ENCODE measurements around the gene WDR7.

Gene WDR7

DNA sequence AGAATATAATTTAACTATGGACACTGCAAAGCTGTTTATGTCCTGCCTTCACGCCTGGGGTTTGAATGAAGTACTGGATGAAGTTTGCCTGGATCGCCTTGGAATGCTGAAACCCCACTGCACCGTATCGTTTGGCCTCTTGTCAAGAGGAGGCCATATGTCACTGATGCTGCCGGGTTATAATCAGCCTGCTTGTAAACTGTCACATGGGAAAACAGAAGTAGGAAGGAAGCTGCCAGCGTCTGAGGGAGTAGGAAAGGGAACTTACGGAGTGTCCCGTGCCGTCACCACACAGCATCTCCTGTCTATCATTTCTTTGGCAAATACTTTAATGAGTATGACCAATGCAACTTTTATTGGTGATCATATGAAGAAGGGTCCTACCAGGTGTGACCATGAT lies 105.8 kb downstream of the WDR7 start:
- H3K23ac ChIP-seq (ENCODE audit: low read length in 2 of 2): no peak overlapping the region
- H4K8ac ChIP-seq (ENCODE audit: low read length): no peak overlapping the region
- H3K79me1 ChIP-seq (replicated peaks; ENCODE audit: low read length, poor library complexity, severe bottlenecking): peaks cover 3% of the 10 kb centered on the region
- no peak overlapping the region for H3K4ac ChIP-seq (ENCODE audit: low read depth in 1 of 2, low read length in 2 of 2)
- H3K27ac ChIP-seq (ENCODE audit: low read length, poor library complexity, severe bottlenecking): no peak overlapping the region
- no peak overlapping the region for H4K91ac ChIP-seq (ENCODE audit: low read length)
- H2BK12ac ChIP-seq (ENCODE audit: low read length in 2 of 2): no peak overlapping the region
- H3K4me2 ChIP-seq (ENCODE audit: low read length, poor library complexity, severe bottlenecking): no peak overlapping the region
- H3K9me3 ChIP-seq (ENCODE audit: control insufficient read depth, low read length): no peaks in the 10 kb centered on the region
- no peak overlapping the region for H2AFZ ChIP-seq (ENCODE audit: low read depth, low read length)
- no peak overlapping the region for H2BK5ac ChIP-seq (ENCODE audit: low read depth, low read length, poor library complexity, severe bottlenecking)
- H2AK5ac ChIP-seq (ENCODE audit: low read length, severe bottlenecking): no peak overlapping the region
- no peak for DNase-seq
- no peak overlapping the region for H3K14ac ChIP-seq (ENCODE audit: low read length in 2 of 2)
- H2BK15ac ChIP-seq (ENCODE audit: low read depth, poor library complexity, severe bottlenecking): no peak overlapping the region
- H2BK120ac ChIP-seq (ENCODE audit: low read depth, low read length): no peak overlapping the region
- no peak overlapping the region for H3K4me3 ChIP-seq (ENCODE audit: insufficient read depth in 1 of 2, low read depth in 1 of 2, low read length in 2 of 2)
- WGBS: 60% methylated on average over 6 of the region's 9 CpGs
- no peaks in the 10 kb centered on the region for H3K4me1 ChIP-seq (ENCODE audit: control insufficient read depth, insufficient read depth, low read depth, low read length)
- no peak overlapping the region for H3K9ac ChIP-seq (ENCODE audit: low read length)
- H3K27me3 ChIP-seq (ENCODE audit: control insufficient read depth in 1 of 2, insufficient read depth in 1 of 2, low read length in 2 of 2): no peaks in the 10 kb centered on the region
- no peak overlapping the region for H3K18ac ChIP-seq (ENCODE audit: low read depth in 1 of 2, low read length in 2 of 2)
- peaks cover 3 to 19% of the 10 kb centered on the region in 2 experiments for H3K36me3 ChIP-seq (ENCODE audit: control insufficient read depth in 1 of 2, insufficient read depth in 2 of 2, low read depth in 1 of 2, low read length in 2 of 2)

GRCh38 chr18:56770097-56770496 lies 118.9 kb downstream of the WDR7 start:
- Histone ChIP-seq H2BK12ac (ENCODE audit: low read length in 2 of 2) (no peak overlapping the region), H3K4me2 (ENCODE audit: low read length, poor library complexity, severe bottlenecking) (no peak overlapping the region), H2BK120ac (ENCODE audit: low read depth, low read length) (no peak overlapping the region), H2BK5ac (ENCODE audit: low read depth, low read length, poor library complexity, severe bottlenecking) (no peak overlapping the region), H3K23ac (ENCODE audit: low read length in 2 of 2) (no peak overlapping the region), H3K9ac (ENCODE audit: low read length) (no peak overlapping the region), H2BK15ac (ENCODE audit: low read depth, poor library complexity, severe bottlenecking) (no peak overlapping the region), H4K8ac (ENCODE audit: low read length) (no peak overlapping the region), H3K79me1 (replicated peaks; ENCODE audit: low read length, poor library complexity, severe bottlenecking) (peaks cover 2% of the 10 kb centered on the region), H3K4me1 (ENCODE audit: control insufficient read depth, insufficient read depth, low read depth, low read length) (no peaks in the 10 kb centered on the region), H3K18ac (ENCODE audit: low read depth in 1 of 2, low read length in 2 of 2) (no peak overlapping the region), H3K9me3 (ENCODE audit: control insufficient read depth, low read length) (no peaks in the 10 kb centered on the region), H2AK5ac (ENCODE audit: low read length, severe bottlenecking) (no peak overlapping the region), H4K91ac (ENCODE audit: low read length) (no peak overlapping the region), H3K14ac (ENCODE audit: low read length in 2 of 2) (no peak overlapping the region), H3K4me3 (ENCODE audit: insufficient read depth in 1 of 2, low read depth in 1 of 2, low read length in 2 of 2) (no peak overlapping the region), H3K27ac (ENCODE audit: low read length, poor library complexity, severe bottlenecking) (no peak overlapping the region), H3K27me3 (ENCODE audit: control insufficient read depth in 1 of 2, insufficient read depth in 1 of 2, low read length in 2 of 2) (no peaks in the 10 kb centered on the region), H3K4ac (ENCODE audit: low read depth in 1 of 2, low read length in 2 of 2) (no peak overlapping the region), H2AFZ (ENCODE audit: low read depth, low read length) (no peak overlapping the region), H3K36me3 (ENCODE audit: control insufficient read depth in 1 of 2, insufficient read depth in 2 of 2, low read depth in 1 of 2, low read length in 2 of 2) (no peaks in the 10 kb centered on the region)
- 67% methylated on average over 1 of the region's 3 CpGs for WGBS
- no peak for DNase-seq

- Histone ChIP-seq H3K4me3 (ENCODE audit: insufficient read depth in 1 of 2, low read depth in 1 of 2, low read length in 2 of 2) (no peak overlapping the region), H2AK5ac (ENCODE audit: low read length, severe bottlenecking) (no peak overlapping the region), H2BK12ac (ENCODE audit: low read length in 2 of 2) (no peak overlapping the region), H3K27me3 (ENCODE audit: control insufficient read depth in 1 of 2, insufficient read depth in 1 of 2, low read length in 2 of 2) (no peaks in the 10 kb centered on the region), H3K18ac (ENCODE audit: low read depth in 1 of 2, low read length in 2 of 2) (no peak overlapping the region), H3K4me2 (ENCODE audit: low read length, poor library complexity, severe bottlenecking) (no peak overlapping the region), H3K27ac (ENCODE audit: low read length, poor library complexity, severe bottlenecking) (no peak overlapping the region), H3K14ac (ENCODE audit: low read length in 2 of 2) (no peak overlapping the region), H3K9ac (ENCODE audit: low read length) (no peak overlapping the region), H3K4me1 (ENCODE audit: control insufficient read depth, insufficient read depth, low read depth, low read length) (no peaks in the 10 kb centered on the region), H3K79me1 (replicated peaks; ENCODE audit: low read length, poor library complexity, severe bottlenecking) (peaks cover 2% of the 10 kb centered on the region), H4K8ac (ENCODE audit: low read length) (no peak overlapping the region), H2BK120ac (ENCODE audit: low read depth, low read length) (no peak overlapping the region), H3K4ac (ENCODE audit: low read depth in 1 of 2, low read length in 2 of 2) (no peak overlapping the region), H3K36me3 (ENCODE audit: control insufficient read depth in 1 of 2, insufficient read depth in 2 of 2, low read depth in 1 of 2, low read length in 2 of 2) (peaks cover 0 to 3% of the 10 kb centered on the region in 2 experiments), H4K91ac (ENCODE audit: low read length) (no peak overlapping the region), H2BK15ac (ENCODE audit: low read depth, poor library complexity, severe bottlenecking) (no peak overlapping the region), H2AFZ (ENCODE audit: low read depth, low read length) (no peak overlapping the region), H3K9me3 (ENCODE audit: control insufficient read depth, low read length) (no peaks in the 10 kb centered on the region), H3K23ac (ENCODE audit: low read length in 2 of 2) (no peak overlapping the region), H2BK5ac (ENCODE audit: low read depth, low read length, poor library complexity, severe bottlenecking) (no peak overlapping the region)
- DNase-seq: peak; percentile 25
Observed at GRCh38 chr18:56770873-56771272, 119.7 kb downstream of the WDR7 start.

GRCh38 chr18:56775701-56776100 lies 124.5 kb downstream of the WDR7 start:
- Histone ChIP-seq H3K4me1 (ENCODE audit: control insufficient read depth, insufficient read depth, low read depth, low read length) (peaks cover 2% of the 10 kb centered on the region), H3K18ac (ENCODE audit: low read depth in 1 of 2, low read length in 2 of 2) (no peak overlapping the region)
- WGBS: 91% methylated on average over 3 of the region's 6 CpGs

More at GRCh38 chr18:56775701-56776100, 124.5 kb downstream of the WDR7 start:
- no peak overlapping the region for H2AFZ ChIP-seq (ENCODE audit: low read depth, low read length)
- no peaks in the 10 kb centered on the region for H3K9me3 ChIP-seq (ENCODE audit: control insufficient read depth, low read length)
- no peak overlapping the region for H3K14ac ChIP-seq (ENCODE audit: low read length in 2 of 2)
- no peak overlapping the region for H3K4ac ChIP-seq (ENCODE audit: low read depth in 1 of 2, low read length in 2 of 2)
- no peak overlapping the region for H4K8ac ChIP-seq (ENCODE audit: low read length)
- H2BK5ac ChIP-seq (ENCODE audit: low read depth, low read length, poor library complexity, severe bottlenecking): no peak overlapping the region
- no peak overlapping the region for H3K9ac ChIP-seq (ENCODE audit: low read length)
- no peak overlapping the region for H2AK5ac ChIP-seq (ENCODE audit: low read length, severe bottlenecking)
- no peak overlapping the region for H3K4me2 ChIP-seq (ENCODE audit: low read length, poor library complexity, severe bottlenecking)
- H3K79me1 ChIP-seq (replicated peaks; ENCODE audit: low read length, poor library complexity, severe bottlenecking): no peaks in the 10 kb centered on the region
- no peak overlapping the region for H2BK12ac ChIP-seq (ENCODE audit: low read length in 2 of 2)
- no peak overlapping the region for H3K4me3 ChIP-seq (ENCODE audit: insufficient read depth in 1 of 2, low read depth in 1 of 2, low read length in 2 of 2)
- no peak overlapping the region for H4K91ac ChIP-seq (ENCODE audit: low read length)
- no peak overlapping the region for H2BK15ac ChIP-seq (ENCODE audit: low read depth, poor library complexity, severe bottlenecking)
- DNase-seq: no peak
- no peak overlapping the region for H3K23ac ChIP-seq (ENCODE audit: low read length in 2 of 2)
- peaks cover 0 to 9% of the 10 kb centered on the region in 2 experiments for H3K36me3 ChIP-seq (ENCODE audit: control insufficient read depth in 1 of 2, insufficient read depth in 2 of 2, low read depth in 1 of 2, low read length in 2 of 2)
- H2BK120ac ChIP-seq (ENCODE audit: low read depth, low read length): no peak overlapping the region
- no peak overlapping the region for H3K27ac ChIP-seq (ENCODE audit: low read length, poor library complexity, severe bottlenecking)
- H3K27me3 ChIP-seq (ENCODE audit: control insufficient read depth in 1 of 2, insufficient read depth in 1 of 2, low read length in 2 of 2): no peaks in the 10 kb centered on the region

Measured in mesenchymal stem cell (in vitro differentiated cells and primary cell).